BLaER1 (cell line): Measurements from ENCODE around the gene AMPH.

ENCODE experiments used
- H3K27ac ChIP-seq: shearing (Covaris generic); formaldehyde crosslinking; 2 replicates; pipeline ENCODE4 v1.8.1; 2022
- H3K27me3 ChIP-seq: shearing (Covaris generic); formaldehyde crosslinking; 2 replicates; pipeline ENCODE4 v1.8.1; 2022
- H3K36me3 ChIP-seq: shearing (Covaris generic); formaldehyde crosslinking; 2 replicates; pipeline ENCODE4 v1.8.1; 2022
- H3K4me1 ChIP-seq: shearing (Covaris generic); formaldehyde crosslinking; 2 replicates; pipeline ENCODE4 v1.8.1; 2022
- H3K4me2 ChIP-seq: shearing (Covaris generic); formaldehyde crosslinking; 2 replicates; pipeline ENCODE4 v1.8.1; 2022
- H3K4me3 ChIP-seq: shearing (Covaris generic); formaldehyde crosslinking; 2 replicates; pipeline ENCODE4 v1.8.1; 2022
- H3K9ac ChIP-seq: shearing (Covaris generic); formaldehyde crosslinking; 2 replicates; pipeline ENCODE4 v1.8.1; 2022
- H3K9me3 ChIP-seq: shearing (Covaris generic); formaldehyde crosslinking; 2 replicates; pipeline ENCODE4 v1.8.1; 2022
- H4K20me1 ChIP-seq: shearing (Covaris generic); formaldehyde crosslinking; 2 replicates; pipeline ENCODE4 v1.8.1; 2022
- Cebpa-rat ChIP-seq: shearing (Covaris generic); IDR thresholded peaks from 2 replicates; pipeline ENCODE4 v1.8.1; 2022

Gene AMPH

GRCh38 chr7:38664972-38665371 is 33.8 kb upstream of the AMPH start:
- no peak overlapping the region for H3K9ac ChIP-seq
- H3K9me3 ChIP-seq, result no peaks in the 10 kb centered on the region
- no peaks in the 10 kb centered on the region for H3K4me1 ChIP-seq
- no peak overlapping the region for H3K4me2 ChIP-seq
- H3K27me3 ChIP-seq, result no peaks in the 10 kb centered on the region
- H3K4me3 ChIP-seq, result no peak overlapping the region
- H3K36me3 ChIP-seq, result no peaks in the 10 kb centered on the region
- H4K20me1 ChIP-seq, result no peaks in the 10 kb centered on the region
- peak; percentile 66; the same call in 1 of the 2 replicates for TF ChIP-seq Cebpa-rat
- no peak overlapping the region for H3K27ac ChIP-seq

- H3K9ac ChIP-seq, result no peak overlapping the region
- no peaks in the 10 kb centered on the region for H3K36me3 ChIP-seq
- H3K4me3 ChIP-seq, result no peak overlapping the region
- H3K4me1 ChIP-seq, result no peaks in the 10 kb centered on the region
- no peak for TF ChIP-seq Cebpa-rat
- no peak overlapping the region for H3K27ac ChIP-seq
- no peaks in the 10 kb centered on the region for H3K9me3 ChIP-seq
- no peaks in the 10 kb centered on the region for H3K27me3 ChIP-seq
- no peaks in the 10 kb centered on the region for H4K20me1 ChIP-seq
- H3K4me2 ChIP-seq, result no peak overlapping the region
These were observed 29.4 kb upstream of the AMPH start for GRCh38 chr7:38660427-38661099.

GRCh38 chr7:38659931-38660330 is 28.8 kb upstream of the AMPH start:
- Histone ChIP-seq H3K9me3 (no peaks in the 10 kb centered on the region), H3K27ac (no peak overlapping the region), H3K36me3 (no peaks in the 10 kb centered on the region), H4K20me1 (no peaks in the 10 kb centered on the region), H3K9ac (no peak overlapping the region), H3K4me3 (no peak overlapping the region), H3K4me2 (no peak overlapping the region), H3K4me1 (no peaks in the 10 kb centered on the region), H3K27me3 (no peaks in the 10 kb centered on the region)
- TF ChIP-seq Cebpa-rat, result no peak

GRCh38 chr7:38658921-38659320 is 27.7 kb upstream of the AMPH start:
- H3K4me1 ChIP-seq, result no peaks in the 10 kb centered on the region
- TF ChIP-seq Cebpa-rat, result no peak
- H3K36me3 ChIP-seq, result no peaks in the 10 kb centered on the region
- H3K9me3 ChIP-seq, result no peaks in the 10 kb centered on the region
- no peak overlapping the region for H3K4me3 ChIP-seq
- no peaks in the 10 kb centered on the region for H4K20me1 ChIP-seq
- no peak overlapping the region for H3K27ac ChIP-seq
- H3K9ac ChIP-seq, result no peak overlapping the region
- no peaks in the 10 kb centered on the region for H3K27me3 ChIP-seq
- H3K4me2 ChIP-seq, result no peak overlapping the region

GRCh38 chr7:38656968-38657367 is 25.8 kb upstream of the AMPH start:
- H3K36me3 ChIP-seq, result no peaks in the 10 kb centered on the region
- H3K27ac ChIP-seq, result no peak overlapping the region
- H4K20me1 ChIP-seq, result no peaks in the 10 kb centered on the region
- H3K4me2 ChIP-seq, result no peak overlapping the region
- no peaks in the 10 kb centered on the region for H3K27me3 ChIP-seq
- no peak for TF ChIP-seq Cebpa-rat
- no peaks in the 10 kb centered on the region for H3K4me1 ChIP-seq
- H3K9me3 ChIP-seq, result no peaks in the 10 kb centered on the region
- no peak overlapping the region for H3K9ac ChIP-seq
- no peak overlapping the region for H3K4me3 ChIP-seq

- Histone ChIP-seq H3K4me1 (no peaks in the 10 kb centered on the region), H3K9ac (no peak overlapping the region), H3K4me2 (no peak overlapping the region), H3K9me3 (no peaks in the 10 kb centered on the region), H4K20me1 (no peaks in the 10 kb centered on the region), H3K36me3 (no peaks in the 10 kb centered on the region), H3K4me3 (no peak overlapping the region), H3K27ac (no peak overlapping the region), H3K27me3 (no peaks in the 10 kb centered on the region)
- TF ChIP-seq Cebpa-rat, result no peak
These were observed 24.9 kb upstream of the AMPH start for GRCh38 chr7:38655833-38656774.

GRCh38 chr7:38637957-38638356 is 6.8 kb upstream of the AMPH start:
- Histone ChIP-seq H3K4me1 (no peaks in the 10 kb centered on the region), H3K27me3 (no peaks in the 10 kb centered on the region), H3K9me3 (no peaks in the 10 kb centered on the region), H3K9ac (no peak overlapping the region), H3K36me3 (no peaks in the 10 kb centered on the region), H3K4me3 (no peak overlapping the region), H4K20me1 (no peaks in the 10 kb centered on the region), H3K4me2 (no peak overlapping the region), H3K27ac (no peak overlapping the region)
- no peak for TF ChIP-seq Cebpa-rat

- no peaks in the 10 kb centered on the region for H4K20me1 ChIP-seq
These were observed 1.2 kb upstream of the AMPH start for GRCh38 chr7:38632411-38632810.

GRCh38 chr7:38629651-38630510 is 1.3 kb downstream of the AMPH start:
- no peak overlapping the region for H3K4me2 ChIP-seq
- H3K36me3 ChIP-seq, result no peaks in the 10 kb centered on the region
- H4K20me1 ChIP-seq, result no peaks in the 10 kb centered on the region
- no peak for TF ChIP-seq Cebpa-rat
- no peaks in the 10 kb centered on the region for H3K27me3 ChIP-seq
- H3K27ac ChIP-seq, result no peak overlapping the region
- peaks cover 12% of the 10 kb centered on the region for H3K9me3 ChIP-seq
- no peak overlapping the region for H3K9ac ChIP-seq
- H3K4me3 ChIP-seq, result no peak overlapping the region
- H3K4me1 ChIP-seq, result no peaks in the 10 kb centered on the region

More at GRCh38 chr7:38632411-38632810, 1.2 kb upstream of the AMPH start:
- Histone ChIP-seq H3K27ac (no peak overlapping the region), H3K9ac (no peak overlapping the region), H3K4me2 (no peak overlapping the region), H3K4me3 (no peak overlapping the region), H3K36me3 (no peaks in the 10 kb centered on the region), H3K27me3 (no peaks in the 10 kb centered on the region), H3K4me1 (no peaks in the 10 kb centered on the region), H3K9me3 (peaks cover 9% of the 10 kb centered on the region)
- TF ChIP-seq Cebpa-rat, result no peak
